ENCODE measurements around the gene TBC1D3C.
"Not testable (repeated sequence)": the region's sequence is repeated elsewhere in the genome, so short reads cannot be mapped to it uniquely, and the experiment has no call there.

TBC1D3C gene

GRCh38 chr17:38068534-38068933 lies at the start of gene TBC1D3C:
TBC1D3C (minus strand) TSS chr17:38068634; CDS start chr17:38067066, 1,568 bp downstream.
- not testable (repeated sequence) for DNase-seq

- DNase-seq: not testable (repeated sequence)
These were observed 30.8 kb upstream of the TBC1D3C start for GRCh38 chr17:38099262-38099661.

- not testable (repeated sequence) for DNase-seq
These were observed 25.7 kb upstream of the TBC1D3C start for GRCh38 chr17:38094059-38094694.

GRCh38 chr17:38088120-38088519 lies 19.7 kb upstream of the TBC1D3C start:
- DNase-seq: not testable (repeated sequence)

GRCh38 chr17:38087344-38087743 lies 18.9 kb upstream of the TBC1D3C start:
- not testable (repeated sequence) for DNase-seq
